SU-DHL-6 (cell line): ENCODE results near the gene RPA3.

Experiments used
- H2AFZ ChIP-seq: fragments of 200-600 bp; sonication (generic); 2 replicates; pipeline ENCODE4 v1.6.1; 2014; ENCODE audit warnings: low read depth, mild to moderate bottlenecking, moderate library complexity, mixed read lengths, antibody characterized with exemption, low read length; ENCODE audit not compliant: severe bottlenecking
- H3F3A ChIP-seq: fragments of 200-600 bp; shearing (Covaris generic); 2 replicates; pipeline ENCODE4 v1.6.0; 2016; ENCODE audit warnings: antibody characterized with exemption, mild to moderate bottlenecking; ENCODE audit not compliant: insufficient read depth
- H3K27ac ChIP-seq: fragments of 200-600 bp; sonication (generic); 2 replicates; pipeline ENCODE4 v1.5.1; 2016; ENCODE audit warnings: low read depth, mild to moderate bottlenecking, low read length, moderate library complexity, mixed read lengths
- H3K27me3 ChIP-seq: fragments of 200-600 bp; sonication (generic), shearing (Covaris generic); 2 replicates; pipeline ENCODE4 v1.6.0; 2014; ENCODE audit warnings: mild to moderate bottlenecking, low read length
- H3K36me3 ChIP-seq: fragments of 200-600 bp; sonication (generic); 2 replicates; pipeline ENCODE4 v1.6.1; 2014; ENCODE audit warnings: mild to moderate bottlenecking, low read length, mixed read lengths
- H3K4me2 ChIP-seq: fragments of 300-600, 200-600 bp; shearing (Covaris generic), sonication (generic); 2 replicates; pipeline ENCODE4 v1.6.0; 2014; ENCODE audit warnings: low read length, low read depth, mild to moderate bottlenecking; ENCODE audit not compliant: poor library complexity, severe bottlenecking
- H3K4me3 ChIP-seq: fragments of 200-600 bp; sonication (generic); 2 replicates; pipeline ENCODE4 v1.5.1; 2014; ENCODE audit warnings: antibody characterized with exemption, low read length, mild to moderate bottlenecking, mixed read lengths; ENCODE audit not compliant: insufficient read depth, poor library complexity, severe bottlenecking
- H3K79me2 ChIP-seq: fragments of 200-600 bp; sonication (generic); 2 replicates; pipeline ENCODE4 v1.6.1; 2014; ENCODE audit warnings: mild to moderate bottlenecking, low read length, moderate library complexity; ENCODE audit not compliant: insufficient read depth
- H3K9ac ChIP-seq: fragments of 200-600 bp; sonication (generic); 2 replicates; pipeline ENCODE4 v1.7.0; 2014; ENCODE audit warnings: mild to moderate bottlenecking, low read length
- H3K9me2 ChIP-seq: fragments of 200-600 bp; sonication (generic); replicated peaks from 2 replicates; pipeline ENCODE4 v1.6.1; 2014; ENCODE audit warnings: low read length; ENCODE audit not compliant: insufficient read depth
- H3K9me3 ChIP-seq: fragments of 200-600 bp; sonication (generic); 2 replicates; pipeline ENCODE4 v1.6.1; 2014; ENCODE audit warnings: low read length, mixed read lengths; ENCODE audit not compliant: insufficient read depth
- H4K20me1 ChIP-seq: fragments of 200-600 bp; sonication (generic); 2 replicates; pipeline ENCODE4 v1.6.1; 2014; ENCODE audit warnings: low read depth, mild to moderate bottlenecking, antibody characterized with exemption, low read length, moderate library complexity, mixed read lengths
- CTCF ChIP-seq: fragments of 200-600 bp; sonication (generic); IDR thresholded peaks from one replicate; pipeline ENCODE4 v1.5.1; 2017; ENCODE audit warnings: antibody characterized with exemption, mild to moderate bottlenecking, low read length, moderate library complexity; ENCODE audit not compliant: insufficient read depth, poor library complexity, severe bottlenecking
- EZH2phosphoT487 ChIP-seq: fragments of 200-600 bp; sonication (generic), shearing (Covaris generic); conservative IDR thresholded peaks from 2 replicates; pipeline ENCODE4 v1.6.1; 2018; ENCODE audit warnings: mild to moderate bottlenecking, antibody characterized with exemption, low read length, moderate library complexity, mixed read lengths

Gene RPA3

GRCh38 chr7:7718492-7718891, at the start of gene RPA3:
Gene RPA3 (minus strand): TSS chr7:7718607. CDS start chr7:7640418, 78,189 bp downstream.
- Histone ChIP-seq H4K20me1 (no peaks in the 10 kb centered on the region; the same call in 1 of the 2 replicates), H3K36me3 (no peaks in the 10 kb centered on the region), H3K79me2 (0 out of 2 replicates have a peak, but pooled peaks cover 4% of the 10 kb centered on the region), H3F3A (no peaks in the 10 kb centered on the region), H3K4me2 (no peak within 1 kb of the TSS), H3K27me3 (no peaks in the 10 kb centered on the region), H3K27ac (no peak within 1 kb of the TSS), H3K9ac (no peak within 1 kb of the TSS), H3K9me2 (no peaks in the 10 kb centered on the region), H3K4me3 (no peak within 1 kb of the TSS), H3K9me3 (no peaks in the 10 kb centered on the region), H2AFZ (no peak within 1 kb of the TSS)
- TF ChIP-seq EZH2phosphoT487: no peak
- no peak for TF ChIP-seq CTCF

GRCh38 chr7:7766671-7767070, 48.3 kb upstream of the RPA3 start:
- H3K9ac ChIP-seq: no peak overlapping the region
- H3K27me3 ChIP-seq: no peaks in the 10 kb centered on the region
- H3K9me3 ChIP-seq: no peaks in the 10 kb centered on the region
- H3F3A ChIP-seq: no peaks in the 10 kb centered on the region
- H4K20me1 ChIP-seq: no peaks in the 10 kb centered on the region
- no peaks in the 10 kb centered on the region for H3K9me2 ChIP-seq
- H3K79me2 ChIP-seq: no peaks in the 10 kb centered on the region
- H2AFZ ChIP-seq: no peak overlapping the region
- H3K4me3 ChIP-seq: no peak overlapping the region
- no peak overlapping the region for H3K4me2 ChIP-seq
- TF ChIP-seq CTCF: no peak
- TF ChIP-seq EZH2phosphoT487: no peak
- H3K27ac ChIP-seq: no peak overlapping the region
- H3K36me3 ChIP-seq: no peaks in the 10 kb centered on the region

- H3F3A ChIP-seq: no peaks in the 10 kb centered on the region
- H3K9me2 ChIP-seq: no peaks in the 10 kb centered on the region
- H2AFZ ChIP-seq: no peak overlapping the region
- H4K20me1 ChIP-seq: no peaks in the 10 kb centered on the region
- H3K4me3 ChIP-seq: no peak overlapping the region
- H3K27ac ChIP-seq: no peak overlapping the region
- H3K9ac ChIP-seq: no peak overlapping the region
- no peak overlapping the region for H3K4me2 ChIP-seq
- no peaks in the 10 kb centered on the region for H3K9me3 ChIP-seq
- H3K36me3 ChIP-seq: no peaks in the 10 kb centered on the region
- no peaks in the 10 kb centered on the region for H3K27me3 ChIP-seq
- TF ChIP-seq CTCF: no peak
- no peak for TF ChIP-seq EZH2phosphoT487
- H3K79me2 ChIP-seq: no peaks in the 10 kb centered on the region
Measured at GRCh38 chr7:7765422-7765821, 47.0 kb upstream of the RPA3 start.
